GM12878 (cell line): ENCODE results near the gene YAF2. TPM values are rescaled to one million over a fixed set of nuclear protein-coding genes. Genes with fewer than 3 reads are reported as not detected.

Experiments
- ATAC-seq: fragments of 200-7000 bp; cut with Tn5 transposase; 3 replicates; pipeline ENCODE4 v1.9.1; 2020; ENCODE audit warnings: mild to moderate bottlenecking, moderate library complexity
- BruUV-seq: library from RNA; stranded (reverse); fragments of 400-500 nt; replicated peaks from 2 replicates; lab custom pipeline; 2021; lab: Mats Ljungman, UMichigan
- CTCF ChIA-PET: fragments of 300-600 bp; sonication (Branson Sonifier 250); formaldehyde crosslinking; extraction: SDS; loops from one replicate; lab custom pipeline; 2021; ENCODE audit warnings: inconsistent platforms; lab: Yijun Ruan, JAX
- POLR2A ChIA-PET: fragments of 350-600 bp; formaldehyde crosslinking; extraction: SDS; loops from one replicate; lab custom pipeline; 2021; ENCODE audit warnings: inconsistent platforms; lab: Charles Lee
- RAD21 ChIA-PET: fragments of 300-600 bp; sonication (Branson Sonifier 250); formaldehyde crosslinking; loops from one replicate; lab custom pipeline; 2023; ENCODE audit warnings: antibody characterized with exemption; ENCODE audit not compliant: unreplicated experiment; lab: Charles Lee
- SMC1A ChIA-PET: fragments of 300-600 bp; sonication (Branson Sonifier 250); formaldehyde crosslinking; loops from one replicate; lab custom pipeline; 2023; ENCODE audit not compliant: unreplicated experiment, uncharacterized antibody; lab: Charles Lee
- DNase-seq: peaks from one replicate; pipeline ENCODE4 v3.0.0-alpha.2; 2011; ENCODE audit warnings: low read depth, low spot score
- FAIRE-seq: peaks from 3 replicates; lab custom pipeline; 2011; peaks lifted over from hg19 to GRCh38; lab: Jason Lieb, UNC
- H2AFZ ChIP-seq: 2 replicates; pipeline ENCODE4 v1.6.0; 2011; ENCODE audit warnings: low read depth, low read length, control low read depth; ENCODE audit not compliant: control insufficient read depth
- H3K27ac ChIP-seq: 2 replicates; pipeline ENCODE4 v1.5.1; 2011; ENCODE audit warnings: control low read depth; ENCODE audit not compliant: control insufficient read depth, insufficient read depth
- H3K27me3 ChIP-seq, 2 experiments: replicated peaks in 1 of 2; 2 replicates each; pipeline versions ENCODE4 v1.6.0 to v1.6.1; 2011; ENCODE audit warnings: low read length in 1 of 2; ENCODE audit not compliant: control insufficient read depth in 2 of 2, insufficient read depth in 2 of 2
- H3K36me3 ChIP-seq, 2 experiments: 2 replicates each; pipeline ENCODE4 v1.5.1; 2011; ENCODE audit warnings: low read length in 1 of 2; ENCODE audit not compliant: control insufficient read depth in 2 of 2, insufficient read depth in 2 of 2
- H3K4me1 ChIP-seq: 2 replicates; pipeline ENCODE4 v1.6.1; 2011; ENCODE audit warnings: mild to moderate bottlenecking, low read length, moderate library complexity, mixed read lengths; ENCODE audit not compliant: control insufficient read depth, insufficient read depth
- H3K4me2 ChIP-seq: 2 replicates; pipeline ENCODE4 v1.6.0; 2011; ENCODE audit warnings: control low read depth; ENCODE audit not compliant: control insufficient read depth, insufficient read depth
- H3K4me3 ChIP-seq: fragments of 200-600 bp; sonication (generic); 2 replicates; pipeline ENCODE4 v1.5.1; 2016
- H3K79me2 ChIP-seq: 2 replicates; pipeline ENCODE4 v1.6.0; 2011; ENCODE audit warnings: low read length; ENCODE audit not compliant: control insufficient read depth, insufficient read depth
- H3K9ac ChIP-seq: 2 replicates; pipeline ENCODE4 v1.8.0; 2011; ENCODE audit warnings: low read length, control low read depth, mixed read lengths; ENCODE audit not compliant: control insufficient read depth, insufficient read depth
- H3K9me3 ChIP-seq: replicated peaks from 3 replicates; pipeline ENCODE4 v1.5.1; 2011; ENCODE audit warnings: mild to moderate bottlenecking, low read length; ENCODE audit not compliant: control insufficient read depth, insufficient read depth
- H4K20me1 ChIP-seq: 2 replicates; pipeline ENCODE4 v1.6.0; 2011; ENCODE audit not compliant: control insufficient read depth, insufficient read depth
- BCL3 ChIP-seq: IDR thresholded peaks from 2 replicates; pipeline ENCODE4 v1.6.1; 2011; ENCODE audit warnings: borderline replicate concordance, low read depth, mild to moderate bottlenecking, moderate library complexity, low read length; ENCODE audit not compliant: insufficient read depth, poor library complexity, severe bottlenecking
- BMI1 ChIP-seq: fragments of 450-650 bp; IDR thresholded peaks from 2 replicates; pipeline ENCODE4 v1.6.1; 2016; ENCODE audit warnings: mild to moderate bottlenecking, moderate library complexity, borderline replicate concordance
- CBX5 ChIP-seq: sonication (generic); IDR thresholded peaks from 2 replicates; pipeline ENCODE4 v1.6.1; 2016; ENCODE audit warnings: low read depth, moderate library complexity, mild to moderate bottlenecking, inconsistent platforms
- DPF2 ChIP-seq: fragments of 450-650 bp; IDR thresholded peaks from 2 replicates; pipeline ENCODE4 v1.6.1; 2017; ENCODE audit warnings: mild to moderate bottlenecking
- KLF5 ChIP-seq: fragments of 450-650 bp; IDR thresholded peaks from 2 replicates; pipeline ENCODE4 v1.6.1; 2014; ENCODE audit warnings: mild to moderate bottlenecking; ENCODE audit not compliant: partially characterized antibody
- NFXL1 ChIP-seq: fragments of 450-650 bp; IDR thresholded peaks from 2 replicates; pipeline ENCODE4 v1.6.1; 2017; ENCODE audit warnings: antibody characterized with exemption, mild to moderate bottlenecking, borderline replicate concordance
- RBBP5 ChIP-seq: fragments of 200-600 bp; sonication (generic); conservative IDR thresholded peaks from 2 replicates; pipeline ENCODE4 v1.6.1; 2016
- RCOR1 ChIP-seq: conservative IDR thresholded peaks from 2 replicates; pipeline ENCODE4 v1.6.1; 2012; ENCODE audit warnings: low read depth, low read length, improper control_type of control experiment
- RELA ChIP-seq: fragments of 450-650 bp; IDR thresholded peaks from 2 replicates; pipeline ENCODE4 v1.8.0; 2014; ENCODE audit warnings: borderline replicate concordance; ENCODE audit not compliant: partially characterized antibody
- ZZZ3 ChIP-seq: IDR thresholded peaks from 2 replicates; pipeline ENCODE4 v1.6.1; 2011; ENCODE audit warnings: low read depth; ENCODE audit not compliant: control insufficient read depth, insufficient read length
- WGBS: methylation state at CpG from one replicate; pipeline ENCODE4 v1.1.6; 2016; ENCODE audit warnings: low lambda C conversion rate; ENCODE audit not compliant: insufficient replicate concordance, insufficient coverage; ENCODE audit errors: missing lambda C conversion rate; 5-methylcytosine and 5-hydroxymethylcytosine counted together
- in situ Hi-C: fragments of 300-500 bp; cut with MboI; formaldehyde crosslinking; loops from 9 replicates; pipeline ENCODE4 v1.14.3; 2018; ENCODE audit warnings: mixed read lengths
- intact Hi-C: fragments of 100-400 bp; cut with micrococcal nuclease; formaldehyde crosslinking; loops from one replicate; pipeline ENCODE4 v1.14.2; 2022; ENCODE audit not compliant: unreplicated experiment
- polyA plus RNA-seq, 11 experiments: library from polyadenylated mRNA; depleted of rRNA in 4 of 11; unstranded in 6 of 11; stranded (reverse) in 5 of 11; fragments of >200 nt; fragmentation: Nextera tagmentation in 4 of 11; fragmentation: Illumina TruSeq in 1 of 11; extraction: Ambion mirVana in 4 of 11; extraction: Trizol in 1 of 11; gene quantifications; 1 replicate in 1 of 11; 2 replicates in 10 of 11; pipeline versions ENCODE4 v1.2.1 to v1.2.3, GENCODE V29; 2011 to 2016; ENCODE audit warnings: inconsistent platforms in 2 of 11, missing spikeins in 2 of 11, low read depth in 1 of 11
- total RNA-seq, 4 experiments: library from RNA; depleted of rRNA in 3 of 4; stranded (reverse); fragments of >200 nt in 3 of 4; fragmentation: Illumina TruSeq in 1 of 4; extraction: Trizol in 1 of 4; gene quantifications; 2 replicates each; pipeline versions ENCODE4 v1.2.1 to v1.2.3, GENCODE V29; 2013 to 2021
- TF ChIP-seq, protein P1 (sequence below): fragments of 450-650 bp; IDR thresholded peaks from 2 replicates; pipeline ENCODE4 v1.6.1; 2016; ENCODE audit warnings: mild to moderate bottlenecking, moderate library complexity, borderline replicate concordance
- TF ChIP-seq, protein P2 (sequence below): fragments of 450-650 bp; formaldehyde crosslinking; IDR thresholded peaks from 2 replicates; pipeline ENCODE4 v1.5.0; 2022; ENCODE audit warnings: mild to moderate bottlenecking, missing genetic modification characterization

YAF2 gene
- total and polyA plus RNA-seq, 10 of the 15 experiments (the other 5 are each of a cell fraction or from before 2014, with no cell fraction given): 18.8 to 36.6 (median 23.0) TPM

- TF ChIP-seq, protein P1, sequence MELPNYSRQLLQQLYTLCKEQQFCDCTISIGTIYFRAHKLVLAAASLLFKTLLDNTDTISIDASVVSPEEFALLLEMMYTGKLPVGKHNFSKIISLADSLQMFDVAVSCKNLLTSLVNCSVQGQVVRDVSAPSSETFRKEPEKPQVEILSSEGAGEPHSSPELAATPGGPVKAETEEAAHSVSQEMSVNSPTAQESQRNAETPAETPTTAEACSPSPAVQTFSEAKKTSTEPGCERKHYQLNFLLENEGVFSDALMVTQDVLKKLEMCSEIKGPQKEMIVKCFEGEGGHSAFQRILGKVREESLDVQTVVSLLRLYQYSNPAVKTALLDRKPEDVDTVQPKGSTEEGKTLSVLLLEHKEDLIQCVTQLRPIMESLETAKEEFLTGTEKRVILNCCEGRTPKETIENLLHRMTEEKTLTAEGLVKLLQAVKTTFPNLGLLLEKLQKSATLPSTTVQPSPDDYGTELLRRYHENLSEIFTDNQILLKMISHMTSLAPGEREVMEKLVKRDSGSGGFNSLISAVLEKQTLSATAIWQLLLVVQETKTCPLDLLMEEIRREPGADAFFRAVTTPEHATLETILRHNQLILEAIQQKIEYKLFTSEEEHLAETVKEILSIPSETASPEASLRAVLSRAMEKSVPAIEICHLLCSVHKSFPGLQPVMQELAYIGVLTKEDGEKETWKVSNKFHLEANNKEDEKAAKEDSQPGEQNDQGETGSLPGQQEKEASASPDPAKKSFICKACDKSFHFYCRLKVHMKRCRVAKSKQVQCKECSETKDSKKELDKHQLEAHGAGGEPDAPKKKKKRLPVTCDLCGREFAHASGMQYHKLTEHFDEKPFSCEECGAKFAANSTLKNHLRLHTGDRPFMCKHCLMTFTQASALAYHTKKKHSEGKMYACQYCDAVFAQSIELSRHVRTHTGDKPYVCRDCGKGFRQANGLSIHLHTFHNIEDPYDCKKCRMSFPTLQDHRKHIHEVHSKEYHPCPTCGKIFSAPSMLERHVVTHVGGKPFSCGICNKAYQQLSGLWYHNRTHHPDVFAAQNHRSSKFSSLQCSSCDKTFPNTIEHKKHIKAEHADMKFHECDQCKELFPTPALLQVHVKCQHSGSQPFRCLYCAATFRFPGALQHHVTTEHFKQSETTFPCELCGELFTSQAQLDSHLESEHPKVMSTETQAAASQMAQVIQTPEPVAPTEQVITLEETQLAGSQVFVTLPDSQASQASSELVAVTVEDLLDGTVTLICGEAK: no peak
- no peak for TF ChIP-seq CBX5
These were observed 44.2 kb upstream of the YAF2 start (continued) for GRCh38 chr12:42282294-42282693.

- Histone ChIP-seq H3K36me3 (no peaks in the 10 kb centered on the region), H2AFZ (no peak overlapping the region), H3K27ac (no peak overlapping the region), H3K4me3 (no peak overlapping the region), H3K9ac (no peak overlapping the region), H3K9me3 (no peaks in the 10 kb centered on the region), H4K20me1 (no peaks in the 10 kb centered on the region), H3K4me1 (peaks cover 3% of the 10 kb centered on the region; the same call in 1 of the 2 replicates), H3K79me2 (no peaks in the 10 kb centered on the region), H3K4me2 (no peak overlapping the region), H3K27me3 (no peaks in the 10 kb centered on the region)
- WGBS: 76% methylated on average over 3 of the region's 3 CpGs
- no peak for FAIRE-seq
- no TSS peak for BruUV-seq
- SMC1A ChIA-PET: interaction anchor here (1.0 to 1.4 kb wide), 3 partner anchors 13 to 118 kb away, joined by 3 read pairs; no protein-coding TSS in a partner anchor
- intact Hi-C loops (no loop called here), in situ Hi-C loops (no loop called here)
- DNase-seq: no peak
- ATAC-seq: no peak
- RAD21 ChIA-PET: interaction anchor here (1.0 to 1.4 kb wide), 3 partner anchors 9 to 16 kb away, joined by 3 to 4 read pairs (median 4); no protein-coding TSS in a partner anchor
- CTCF ChIA-PET: interaction anchor here (0.6 to 2.1 kb wide), 4 partner anchors 8 to 50 kb away, joined by 3 to 9 read pairs (median 4); no protein-coding TSS in a partner anchor
- POLR2A ChIA-PET: no interaction called here
- TF ChIP-seq BMI1 (no peak), RELA (no peak), RBBP5 (no peak), DPF2 (no peak), BCL3 (no peak), KLF5 (no peak), ZZZ3 (no peak), NFXL1 (no peak), RCOR1 (no peak)
- TF ChIP-seq, protein P2, sequence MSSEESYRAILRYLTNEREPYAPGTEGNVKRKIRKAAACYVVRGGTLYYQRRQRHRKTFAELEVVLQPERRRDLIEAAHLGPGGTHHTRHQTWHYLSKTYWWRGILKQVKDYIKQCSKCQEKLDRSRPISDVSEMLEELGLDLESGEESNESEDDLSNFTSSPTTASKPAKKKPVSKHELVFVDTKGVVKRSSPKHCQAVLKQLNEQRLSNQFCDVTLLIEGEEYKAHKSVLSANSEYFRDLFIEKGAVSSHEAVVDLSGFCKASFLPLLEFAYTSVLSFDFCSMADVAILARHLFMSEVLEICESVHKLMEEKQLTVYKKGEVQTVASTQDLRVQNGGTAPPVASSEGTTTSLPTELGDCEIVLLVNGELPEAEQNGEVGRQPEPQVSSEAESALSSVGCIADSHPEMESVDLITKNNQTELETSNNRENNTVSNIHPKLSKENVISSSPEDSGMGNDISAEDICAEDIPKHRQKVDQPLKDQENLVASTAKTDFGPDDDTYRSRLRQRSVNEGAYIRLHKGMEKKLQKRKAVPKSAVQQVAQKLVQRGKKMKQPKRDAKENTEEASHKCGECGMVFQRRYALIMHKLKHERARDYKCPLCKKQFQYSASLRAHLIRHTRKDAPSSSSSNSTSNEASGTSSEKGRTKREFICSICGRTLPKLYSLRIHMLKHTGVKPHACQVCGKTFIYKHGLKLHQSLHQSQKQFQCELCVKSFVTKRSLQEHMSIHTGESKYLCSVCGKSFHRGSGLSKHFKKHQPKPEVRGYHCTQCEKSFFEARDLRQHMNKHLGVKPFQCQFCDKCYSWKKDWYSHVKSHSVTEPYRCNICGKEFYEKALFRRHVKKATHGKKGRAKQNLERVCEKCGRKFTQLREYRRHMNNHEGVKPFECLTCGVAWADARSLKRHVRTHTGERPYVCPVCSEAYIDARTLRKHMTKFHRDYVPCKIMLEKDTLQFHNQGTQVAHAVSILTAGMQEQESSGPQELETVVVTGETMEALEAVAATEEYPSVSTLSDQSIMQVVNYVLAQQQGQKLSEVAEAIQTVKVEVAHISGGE (CRISPR knock-in tag): no peak
These were observed 43.8 kb upstream of the YAF2 start for GRCh38 chr12:42281844-42282243.
